ENCODE results near the gene SLC25A53.
"Not testable (repeated sequence)": the region's sequence is repeated elsewhere in the genome, so short reads cannot be mapped to it uniquely, and the experiment has no call there.

Gene SLC25A53

GRCh38 chrX:104084534-104085277 is 72.1 kb downstream of the SLC25A53 start:
- Histone ChIP-seq H3K27me3 (ENCODE audit: insufficient read depth, low read length) (peaks cover 1% of the 10 kb centered on the region), H3K36me3 (ENCODE audit: insufficient read depth, low read length) (no peaks in the 10 kb centered on the region), H3K9me3 (ENCODE audit: low read length) (no peaks in the 10 kb centered on the region), H3K4me3 (ENCODE audit: low read length) (no peak overlapping the region), H2AFZ (ENCODE audit: low read depth, low read length) (no peak overlapping the region), H3K4me1 (ENCODE audit: insufficient read depth, low read length) (no peaks in the 10 kb centered on the region)

- H2AFZ ChIP-seq (ENCODE audit: low read depth, low read length): no peak overlapping the region
- no peaks in the 10 kb centered on the region for H3K36me3 ChIP-seq (ENCODE audit: insufficient read depth, low read length)
- H3K4me1 ChIP-seq (ENCODE audit: insufficient read depth, low read length): no peaks in the 10 kb centered on the region
- no peak overlapping the region for H3K4me3 ChIP-seq (ENCODE audit: low read length)
- H3K9me3 ChIP-seq (ENCODE audit: low read length): no peaks in the 10 kb centered on the region
- no peaks in the 10 kb centered on the region for H3K27me3 ChIP-seq (ENCODE audit: insufficient read depth, low read length)
Observed at GRCh38 chrX:104084063-104084462, 72.7 kb downstream of the SLC25A53 start.

GRCh38 chrX:104077854-104078253 is 79.0 kb downstream of the SLC25A53 start:
- not testable (repeated sequence) for H2AFZ ChIP-seq (ENCODE audit: low read depth, low read length); H3K27me3 ChIP-seq (ENCODE audit: insufficient read depth, low read length); H3K4me1 ChIP-seq (ENCODE audit: insufficient read depth, low read length); H3K36me3 ChIP-seq (ENCODE audit: insufficient read depth, low read length); H3K4me3 ChIP-seq (ENCODE audit: low read length); H3K9me3 ChIP-seq (ENCODE audit: low read length)

- not testable (repeated sequence) for H3K36me3 ChIP-seq (ENCODE audit: insufficient read depth, low read length); H3K27me3 ChIP-seq (ENCODE audit: insufficient read depth, low read length); H3K9me3 ChIP-seq (ENCODE audit: low read length); H3K4me3 ChIP-seq (ENCODE audit: low read length); H2AFZ ChIP-seq (ENCODE audit: low read depth, low read length); H3K4me1 ChIP-seq (ENCODE audit: insufficient read depth, low read length)
Observed at GRCh38 chrX:104075778-104076445, 80.9 kb downstream of the SLC25A53 start, which contains the start of gene TMSB15C. Gene TMSB15C (minus strand): TSS chrX:104076236.

GRCh38 chrX:104062636-104063035 is 94.2 kb downstream of the SLC25A53 start:
- H3K27me3 ChIP-seq (ENCODE audit: insufficient read depth, low read length); H3K4me3 ChIP-seq (ENCODE audit: low read length); H3K4me1 ChIP-seq (ENCODE audit: insufficient read depth, low read length); H3K9me3 ChIP-seq (ENCODE audit: low read length); H2AFZ ChIP-seq (ENCODE audit: low read depth, low read length); H3K36me3 ChIP-seq (ENCODE audit: insufficient read depth, low read length): not testable (repeated sequence)

GRCh38 chrX:104054956-104055355 is 101.9 kb downstream of the SLC25A53 start:
- not testable (repeated sequence) for H3K27me3 ChIP-seq (ENCODE audit: insufficient read depth, low read length); H3K4me3 ChIP-seq (ENCODE audit: low read length); H3K9me3 ChIP-seq (ENCODE audit: low read length); H2AFZ ChIP-seq (ENCODE audit: low read depth, low read length); H3K36me3 ChIP-seq (ENCODE audit: insufficient read depth, low read length); H3K4me1 ChIP-seq (ENCODE audit: insufficient read depth, low read length)
